Measurements from ENCODE around the gene TMPRSS9. TPM values are rescaled to one million over a fixed set of nuclear protein-coding genes. Genes with fewer than 3 reads are reported as not detected.

The TMPRSS9 gene
- total RNA-seq, 4 donors from 2014 or later, result not detected

DNA sequence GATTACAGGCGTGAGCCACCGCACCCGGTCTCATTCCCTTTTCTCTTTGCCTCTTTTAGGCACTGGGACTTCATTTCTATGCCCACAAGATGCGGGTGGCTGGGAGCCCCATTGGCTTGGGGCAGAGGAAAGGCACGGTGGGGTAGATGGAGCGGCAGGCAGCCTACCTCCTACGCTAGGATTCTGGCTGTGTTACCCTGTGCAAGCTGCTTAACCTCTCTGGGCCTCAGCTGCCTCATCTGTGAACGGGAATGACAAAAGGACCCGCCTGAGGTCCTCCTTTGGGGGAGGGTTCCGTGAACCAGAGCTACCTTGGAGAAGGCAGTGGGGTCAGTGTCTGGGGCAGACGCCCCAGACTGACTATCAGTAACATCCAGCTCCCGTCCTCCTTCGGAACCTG lies 42.8 kb upstream of the TMPRSS9 start:
- DNase-seq (ENCODE audit: low spot score in 2 of 2), result no peak
- Histone ChIP-seq H3K27ac (no peak overlapping the region), H3K4me3 (no peak overlapping the region), H3K9me3 (peaks cover 4% of the 10 kb centered on the region), H3K4me1 (no peaks in the 10 kb centered on the region), H3K27me3 (peaks cover 19% of the 10 kb centered on the region), H3K36me3 (peaks cover 10% of the 10 kb centered on the region)
- WGBS, result 90% methylated on average over 9 of the region's 13 CpGs
- TF ChIP-seq EP300 (IDR thresholded peaks at IDR 0.05), result no peak
- TF ChIP-seq POLR2A (IDR thresholded peaks at IDR 0.05), result no peak
- TF ChIP-seq, protein P1, sequence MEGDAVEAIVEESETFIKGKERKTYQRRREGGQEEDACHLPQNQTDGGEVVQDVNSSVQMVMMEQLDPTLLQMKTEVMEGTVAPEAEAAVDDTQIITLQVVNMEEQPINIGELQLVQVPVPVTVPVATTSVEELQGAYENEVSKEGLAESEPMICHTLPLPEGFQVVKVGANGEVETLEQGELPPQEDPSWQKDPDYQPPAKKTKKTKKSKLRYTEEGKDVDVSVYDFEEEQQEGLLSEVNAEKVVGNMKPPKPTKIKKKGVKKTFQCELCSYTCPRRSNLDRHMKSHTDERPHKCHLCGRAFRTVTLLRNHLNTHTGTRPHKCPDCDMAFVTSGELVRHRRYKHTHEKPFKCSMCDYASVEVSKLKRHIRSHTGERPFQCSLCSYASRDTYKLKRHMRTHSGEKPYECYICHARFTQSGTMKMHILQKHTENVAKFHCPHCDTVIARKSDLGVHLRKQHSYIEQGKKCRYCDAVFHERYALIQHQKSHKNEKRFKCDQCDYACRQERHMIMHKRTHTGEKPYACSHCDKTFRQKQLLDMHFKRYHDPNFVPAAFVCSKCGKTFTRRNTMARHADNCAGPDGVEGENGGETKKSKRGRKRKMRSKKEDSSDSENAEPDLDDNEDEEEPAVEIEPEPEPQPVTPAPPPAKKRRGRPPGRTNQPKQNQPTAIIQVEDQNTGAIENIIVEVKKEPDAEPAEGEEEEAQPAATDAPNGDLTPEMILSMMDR (IDR thresholded peaks at IDR 0.05), result no peak
- no peak for TF ChIP-seq POLR2AphosphoS5 (IDR thresholded peaks at IDR 0.05)

DNA sequence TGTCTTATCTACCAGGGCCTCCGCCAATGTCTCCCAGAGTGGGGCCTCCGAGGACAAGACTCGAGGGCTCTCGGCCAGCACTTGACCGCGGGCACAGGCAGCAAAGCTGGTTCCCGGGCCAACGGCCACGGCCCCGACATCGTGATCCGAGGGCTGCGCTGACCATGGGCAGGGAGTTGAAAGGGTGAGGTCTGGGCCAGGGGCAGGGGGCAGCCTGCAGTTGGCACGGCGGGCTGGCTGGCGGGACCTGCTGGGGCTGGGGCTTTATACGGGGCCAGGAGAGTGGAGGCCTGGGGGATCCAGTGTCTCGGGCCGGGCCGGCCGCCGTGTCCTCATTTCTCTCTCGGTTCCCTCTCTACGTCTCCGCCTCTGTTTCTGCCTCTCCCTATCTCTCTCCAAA lies 42.3 kb upstream of the TMPRSS9 start:
- DNase-seq (ENCODE audit: low spot score in 2 of 2), result no peak
- peaks cover 15% of the 10 kb centered on the region for H3K36me3 ChIP-seq
- H3K4me1 ChIP-seq, result no peaks in the 10 kb centered on the region
- H3K27me3 ChIP-seq, result peaks cover 14% of the 10 kb centered on the region
- no peak for TF ChIP-seq POLR2A (IDR thresholded peaks at IDR 0.05)
- TF ChIP-seq, protein P1 (IDR thresholded peaks at IDR 0.05), result no peak
- no peak for TF ChIP-seq POLR2AphosphoS5 (IDR thresholded peaks at IDR 0.05)
- no peak for TF ChIP-seq EP300 (IDR thresholded peaks at IDR 0.05)
- no peak overlapping the region for H3K4me3 ChIP-seq
- H3K9me3 ChIP-seq, result peaks cover 4% of the 10 kb centered on the region
- no peak overlapping the region for H3K27ac ChIP-seq
- WGBS, result 69% methylated on average over 14 of the region's 25 CpGs

DNA sequence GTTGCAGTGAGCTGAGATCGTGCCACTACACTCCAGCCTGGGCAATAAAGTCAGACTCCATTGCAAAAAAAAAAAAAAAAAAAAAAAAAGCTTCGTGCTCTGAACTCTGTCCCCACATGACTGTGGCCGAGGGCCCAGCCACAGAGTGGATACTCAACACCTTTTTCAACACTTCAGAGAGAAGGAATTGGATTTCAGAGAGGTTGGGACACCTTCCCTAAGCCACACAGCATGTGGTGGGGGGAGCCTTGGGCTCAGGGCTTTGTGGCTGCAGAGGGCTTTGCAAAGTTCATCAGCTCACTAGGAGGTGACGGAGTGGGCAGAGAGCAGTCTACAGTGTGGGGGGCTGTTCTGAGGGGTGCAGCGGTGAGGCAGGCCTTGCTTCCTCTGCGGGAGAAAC lies 41.1 kb upstream of the TMPRSS9 start:
- peaks cover 4% of the 10 kb centered on the region for H3K9me3 ChIP-seq
- H3K4me3 ChIP-seq, result no peak overlapping the region
- TF ChIP-seq POLR2A (IDR thresholded peaks at IDR 0.05) (no peak), POLR2AphosphoS5 (IDR thresholded peaks at IDR 0.05) (no peak), EP300 (IDR thresholded peaks at IDR 0.05) (no peak)
- TF ChIP-seq, protein P1 (IDR thresholded peaks at IDR 0.05), result no peak
- H3K36me3 ChIP-seq, result peaks cover 27% of the 10 kb centered on the region
- peaks cover 2% of the 10 kb centered on the region for H3K27me3 ChIP-seq
- 91% methylated on average over 6 of the region's 6 CpGs for WGBS
- no peaks in the 10 kb centered on the region for H3K4me1 ChIP-seq
- no peak overlapping the region for H3K27ac ChIP-seq
- no peak for DNase-seq (ENCODE audit: low spot score in 2 of 2)

DNA sequence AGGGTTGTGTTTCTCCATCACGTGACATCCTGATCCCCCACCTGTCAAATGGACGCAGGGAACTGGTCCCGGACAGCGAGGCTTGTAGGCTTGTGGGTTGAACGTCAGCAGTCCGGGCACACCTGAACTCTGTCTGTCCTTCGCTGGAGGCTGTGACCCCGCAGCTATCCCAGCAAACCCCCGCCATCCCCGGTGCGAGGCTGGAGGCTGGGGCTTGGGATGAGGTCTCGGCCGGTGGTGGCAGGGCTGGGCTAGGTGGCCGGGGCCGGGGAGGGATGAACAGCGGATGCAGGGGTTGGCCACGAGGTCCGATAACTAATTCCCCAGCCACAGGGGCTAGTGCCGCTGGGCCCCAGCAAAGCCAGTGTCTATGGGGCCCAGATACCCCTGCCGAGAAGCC lies 40.5 kb upstream of the TMPRSS9 start:
- H3K36me3 ChIP-seq, result peaks cover 33% of the 10 kb centered on the region
- no peak overlapping the region for H3K4me3 ChIP-seq
- H3K4me1 ChIP-seq, result no peaks in the 10 kb centered on the region
- TF ChIP-seq POLR2A (IDR thresholded peaks at IDR 0.05) (no peak), EP300 (IDR thresholded peaks at IDR 0.05) (no peak), POLR2AphosphoS5 (IDR thresholded peaks at IDR 0.05) (no peak)
- TF ChIP-seq, protein P1 (IDR thresholded peaks at IDR 0.05), result no peak
- 96% methylated on average over 3 of the region's 20 CpGs for WGBS
- no peaks in the 10 kb centered on the region for H3K27me3 ChIP-seq
- DNase-seq (ENCODE audit: low spot score in 2 of 2), result no peak
- no peak overlapping the region for H3K27ac ChIP-seq
- H3K9me3 ChIP-seq, result peaks cover 4% of the 10 kb centered on the region

DNA sequence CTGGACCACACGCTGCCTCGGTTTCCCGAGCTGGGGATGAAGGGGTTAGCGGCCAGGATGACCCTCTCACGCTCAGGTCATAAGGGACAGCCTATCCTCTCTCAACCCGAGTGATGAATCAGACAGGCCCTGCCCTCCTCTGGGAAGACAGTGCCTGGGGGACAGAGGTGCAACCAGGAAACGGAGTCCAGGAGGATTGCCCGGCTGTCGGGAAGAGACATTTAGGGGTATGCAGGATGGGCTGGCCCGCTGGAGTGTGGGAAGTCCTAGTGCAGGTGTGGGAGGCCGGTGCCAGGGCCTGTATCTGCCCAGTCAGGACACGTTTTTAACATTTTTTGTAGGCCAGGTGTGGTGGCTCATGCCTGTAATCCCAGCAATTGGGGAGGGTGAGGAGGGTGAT lies 40.0 kb upstream of the TMPRSS9 start:
- no peak for DNase-seq (ENCODE audit: low spot score in 2 of 2)
- no peaks in the 10 kb centered on the region for H3K4me1 ChIP-seq
- TF ChIP-seq, protein P1 (IDR thresholded peaks at IDR 0.05), result no peak
- TF ChIP-seq POLR2A (IDR thresholded peaks at IDR 0.05), result no peak
- no peak for TF ChIP-seq EP300 (IDR thresholded peaks at IDR 0.05)
- TF ChIP-seq POLR2AphosphoS5 (IDR thresholded peaks at IDR 0.05), result no peak
- H3K36me3 ChIP-seq, result peaks cover 38% of the 10 kb centered on the region
- WGBS, result 59% methylated on average over 5 of the region's 12 CpGs
- no peak overlapping the region for H3K27ac ChIP-seq
- peaks cover 2% of the 10 kb centered on the region for H3K9me3 ChIP-seq
- H3K27me3 ChIP-seq, result no peaks in the 10 kb centered on the region
- no peak overlapping the region for H3K4me3 ChIP-seq
